Nephron (organoid): Measurements from ENCODE around the gene ZNF485.
A peak's percentile ranks its signal among the peaks of the same experiment; 100 is the strongest.

ENCODE experiments used
- H3K27ac Mint-ChIP-seq, 3 experiments: 2 replicates each; pipeline ENCODE4 v1.8.0; 2020; ENCODE audit warnings: mixed read lengths in 3 of 3, mild to moderate bottlenecking in 2 of 3, moderate library complexity in 1 of 3
- H3K27me3 Mint-ChIP-seq: 2 replicates; pipeline ENCODE4 v1.8.0; 2021; ENCODE audit warnings: low read depth, mild to moderate bottlenecking, moderate library complexity, mixed read lengths
- H3K36me3 Mint-ChIP-seq: 2 replicates; pipeline ENCODE4 v1.8.0; 2020; ENCODE audit warnings: low read depth, mixed read lengths
- H3K4me1 Mint-ChIP-seq: 2 replicates; pipeline ENCODE4 v1.8.0; 2020; ENCODE audit warnings: mixed read lengths
- H3K4me3 Mint-ChIP-seq, 3 experiments: 2 replicates each; pipeline ENCODE4 v1.8.0; 2020; ENCODE audit warnings: mild to moderate bottlenecking in 3 of 3, mixed read lengths in 3 of 3, moderate library complexity in 2 of 3
- H3K9me3 Mint-ChIP-seq: 2 replicates; pipeline ENCODE4 v1.8.0; 2020; ENCODE audit warnings: mixed read lengths
- TF ChIP-seq, protein P1 (sequence below), 3 experiments: fragments of 200-600 bp; sonication (generic); IDR thresholded peaks; one replicate each; pipeline ENCODE4 v1.5.0; 2021; ENCODE audit warnings: antibody characterized with exemption in 3 of 3; ENCODE audit not compliant: unreplicated experiment in 3 of 3

Gene ZNF485

DNA sequence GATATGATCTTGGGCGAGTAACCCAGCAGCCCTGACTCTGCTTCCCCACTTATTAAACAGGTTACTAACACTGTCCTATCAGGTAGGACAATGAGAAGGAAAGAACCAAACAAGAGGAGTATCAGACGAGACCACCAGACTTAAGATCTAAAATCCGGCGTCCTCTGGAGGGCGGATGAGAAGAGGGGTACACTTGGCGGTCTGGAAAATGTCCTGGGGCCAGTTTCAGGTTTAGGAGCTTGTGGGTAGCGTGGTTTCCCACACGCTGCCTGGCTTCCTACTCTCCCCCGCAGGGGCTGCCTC, 41.8 kb downstream of the ZNF485 start:
- Mint-ChIP-seq H3K4me1 (peaks cover 13% of the 10 kb centered on the region), H3K27me3 (peaks cover 7% of the 10 kb centered on the region), H3K36me3 (peaks cover 49% of the 10 kb centered on the region), H3K27ac (peak overlapping the region; percentile 91 to 99 (median 92)), H3K9me3 (peaks cover 51% of the 10 kb centered on the region), H3K4me3 (peak overlapping the region; percentile 95 to 98 (median 97))
- TF ChIP-seq, protein P1, sequence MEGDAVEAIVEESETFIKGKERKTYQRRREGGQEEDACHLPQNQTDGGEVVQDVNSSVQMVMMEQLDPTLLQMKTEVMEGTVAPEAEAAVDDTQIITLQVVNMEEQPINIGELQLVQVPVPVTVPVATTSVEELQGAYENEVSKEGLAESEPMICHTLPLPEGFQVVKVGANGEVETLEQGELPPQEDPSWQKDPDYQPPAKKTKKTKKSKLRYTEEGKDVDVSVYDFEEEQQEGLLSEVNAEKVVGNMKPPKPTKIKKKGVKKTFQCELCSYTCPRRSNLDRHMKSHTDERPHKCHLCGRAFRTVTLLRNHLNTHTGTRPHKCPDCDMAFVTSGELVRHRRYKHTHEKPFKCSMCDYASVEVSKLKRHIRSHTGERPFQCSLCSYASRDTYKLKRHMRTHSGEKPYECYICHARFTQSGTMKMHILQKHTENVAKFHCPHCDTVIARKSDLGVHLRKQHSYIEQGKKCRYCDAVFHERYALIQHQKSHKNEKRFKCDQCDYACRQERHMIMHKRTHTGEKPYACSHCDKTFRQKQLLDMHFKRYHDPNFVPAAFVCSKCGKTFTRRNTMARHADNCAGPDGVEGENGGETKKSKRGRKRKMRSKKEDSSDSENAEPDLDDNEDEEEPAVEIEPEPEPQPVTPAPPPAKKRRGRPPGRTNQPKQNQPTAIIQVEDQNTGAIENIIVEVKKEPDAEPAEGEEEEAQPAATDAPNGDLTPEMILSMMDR (IDR thresholded peaks at IDR 0.05; ENCODE audit: unreplicated experiment in 3 of 3), result no peak

DNA sequence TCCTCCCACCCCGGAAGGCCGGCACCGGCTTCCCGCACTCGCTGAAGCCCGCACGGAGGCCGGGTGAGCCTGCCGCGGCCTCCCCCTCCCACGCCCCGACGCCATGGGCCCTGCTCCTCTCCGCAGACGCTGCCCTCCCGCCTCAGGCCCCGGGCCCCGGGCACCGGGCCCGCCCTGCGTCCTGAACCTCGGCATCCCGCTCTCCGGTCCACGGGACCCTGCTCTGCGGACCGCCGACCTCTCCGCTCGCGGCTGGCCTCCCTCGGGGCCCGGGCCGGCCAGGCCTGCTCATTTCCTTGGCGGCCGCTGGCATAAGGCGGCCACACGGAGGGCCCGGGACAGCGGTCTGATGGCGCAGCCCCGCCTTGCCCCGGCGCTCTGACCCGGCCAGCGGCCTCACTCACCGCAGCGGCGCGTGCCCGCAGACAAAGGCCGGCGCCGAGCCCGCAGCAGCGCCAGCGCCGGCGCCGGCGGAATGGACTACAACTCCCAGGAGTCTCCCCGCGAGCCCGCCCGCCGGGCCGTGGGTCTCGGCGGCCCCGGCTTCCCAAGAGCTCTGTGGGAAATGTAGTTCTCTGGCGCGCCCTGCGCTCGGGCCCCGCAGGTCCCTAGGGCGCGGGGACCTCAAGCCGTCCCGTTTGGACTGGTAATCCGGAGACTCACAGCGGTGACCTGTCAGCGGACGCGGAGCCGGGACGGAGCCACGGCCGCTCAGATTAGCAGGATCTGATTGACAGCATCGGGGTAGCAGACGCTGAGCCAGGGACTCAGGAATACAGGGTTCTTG, 42.4 kb downstream of the ZNF485 start, which contains the start of gene ZNF32:
Gene ZNF32 (minus strand): TSS at position 484 of the 787 bp plus-strand sequence. CDS start 2,748 bp downstream, outside the sequence.
- peaks cover 43% of the 10 kb centered on the region for H3K36me3 Mint-ChIP-seq
- H3K4me1 Mint-ChIP-seq, result peaks cover 16% of the 10 kb centered on the region
- peak within 1 kb of the TSS; percentile 94 to 99 (median 95) for H3K27ac Mint-ChIP-seq
- H3K4me3 Mint-ChIP-seq, result peak within 1 kb of the TSS; percentile 97 to 98 (median 97)
- TF ChIP-seq, protein P1 (IDR thresholded peaks at IDR 0.05; ENCODE audit: unreplicated experiment in 3 of 3), result no peak
- H3K27me3 Mint-ChIP-seq, result peaks cover 7% of the 10 kb centered on the region
- peaks cover 45% of the 10 kb centered on the region for H3K9me3 Mint-ChIP-seq

DNA sequence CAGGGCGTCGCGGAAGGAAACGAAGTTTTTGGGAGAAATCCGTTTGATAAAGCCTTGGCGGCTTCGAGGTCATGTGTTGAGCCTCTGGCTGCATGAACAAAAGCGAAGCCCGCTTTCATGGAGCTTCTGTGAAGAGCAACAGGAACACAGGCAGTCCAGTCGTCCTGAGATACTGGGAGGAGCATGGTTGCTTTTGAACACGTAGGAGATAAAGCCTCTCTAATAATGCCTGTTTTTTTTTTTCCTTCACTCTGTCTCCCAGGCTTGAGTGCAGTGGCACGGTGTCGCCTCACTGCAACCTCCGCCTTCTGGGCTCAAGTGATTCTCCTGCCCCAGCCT, 42.9 kb downstream of the ZNF485 start:
- Mint-ChIP-seq H3K4me1 (peaks cover 20% of the 10 kb centered on the region), H3K36me3 (peaks cover 38% of the 10 kb centered on the region), H3K4me3 (peak overlapping the region; percentile 93 to 98 (median 97)), H3K27me3 (peaks cover 7% of the 10 kb centered on the region), H3K27ac (peak overlapping the region; percentile 94 to 97 (median 95)), H3K9me3 (peaks cover 42% of the 10 kb centered on the region)
- TF ChIP-seq, protein P1 (IDR thresholded peaks at IDR 0.05; ENCODE audit: unreplicated experiment in 3 of 3), result no peak

DNA sequence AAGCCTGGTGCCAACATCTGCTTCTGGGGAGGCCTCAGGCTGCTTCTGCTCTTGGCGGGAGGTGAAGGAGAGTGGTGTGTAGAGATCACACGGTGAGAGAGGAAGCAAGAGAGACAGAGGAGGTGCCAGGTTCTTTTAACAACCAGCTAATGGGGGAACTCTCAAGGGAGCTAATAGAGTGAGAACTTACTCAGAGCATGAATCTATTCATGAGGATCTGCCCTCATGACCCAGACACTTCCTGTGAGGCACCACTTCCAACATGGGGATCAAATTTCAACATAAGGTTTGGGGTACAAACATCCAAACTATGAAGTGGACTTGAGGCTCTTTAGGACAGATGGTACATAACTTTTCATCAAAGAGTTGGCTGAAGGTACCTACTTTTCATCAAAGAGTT, 47.5 kb downstream of the ZNF485 start:
- TF ChIP-seq, protein P1 (IDR thresholded peaks at IDR 0.05; ENCODE audit: unreplicated experiment in 3 of 3), result no peak
- Mint-ChIP-seq H3K4me1 (peaks cover 28% of the 10 kb centered on the region), H3K4me3 (no peak overlapping the region), H3K27ac (peak overlapping the region; percentile 62 to 85 (median 71)), H3K9me3 (peaks cover 7% of the 10 kb centered on the region), H3K27me3 (peaks cover 3% of the 10 kb centered on the region), H3K36me3 (no peaks in the 10 kb centered on the region)

DNA sequence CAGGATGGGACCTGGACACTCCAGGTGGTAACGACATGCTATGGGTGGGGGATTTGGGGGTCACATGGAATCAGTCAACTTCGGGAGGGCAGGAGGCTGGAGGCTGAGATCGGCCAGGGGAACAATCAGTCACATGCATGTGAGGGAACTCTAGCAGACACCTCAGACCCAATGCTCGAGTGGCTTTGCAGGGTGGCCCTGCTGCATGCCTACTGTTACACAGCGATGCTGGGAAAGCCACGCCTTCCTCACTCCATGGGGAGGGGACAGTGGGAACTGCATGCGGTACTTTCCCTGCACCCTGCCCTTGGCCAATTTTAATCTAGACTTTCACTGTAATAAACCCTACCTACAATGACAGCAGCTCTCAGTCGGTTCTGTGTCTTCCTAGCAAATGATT, 49.1 kb downstream of the ZNF485 start:
- H3K9me3 Mint-ChIP-seq, result no peaks in the 10 kb centered on the region
- no peak overlapping the region for H3K4me3 Mint-ChIP-seq
- peak overlapping the region in 2 of 3 experiments; percentile 20 to 45 for H3K27ac Mint-ChIP-seq
- H3K4me1 Mint-ChIP-seq, result peaks cover 19% of the 10 kb centered on the region
- H3K36me3 Mint-ChIP-seq, result no peaks in the 10 kb centered on the region
- TF ChIP-seq, protein P1 (IDR thresholded peaks at IDR 0.05; ENCODE audit: unreplicated experiment in 3 of 3), result no peak
- H3K27me3 Mint-ChIP-seq, result no peaks in the 10 kb centered on the region

DNA sequence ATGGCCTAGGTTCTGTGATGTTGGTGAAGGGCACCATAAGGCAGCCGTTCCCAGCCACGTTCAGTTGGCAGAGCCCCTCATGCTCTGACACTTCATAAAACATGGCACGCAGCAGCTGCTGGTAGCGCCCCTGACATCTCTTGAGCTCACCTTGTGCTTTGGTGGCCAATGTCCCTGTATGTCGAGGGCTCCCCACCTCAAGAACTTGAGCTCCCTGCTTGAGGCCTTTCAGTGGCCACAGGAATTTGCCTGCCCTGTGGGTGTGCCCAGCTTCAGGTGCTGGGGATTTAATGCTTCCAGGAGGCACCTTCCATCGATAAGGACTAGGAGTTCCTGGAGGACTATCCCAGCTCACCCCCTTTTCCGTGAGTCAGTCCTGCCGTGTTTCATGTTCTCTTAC, 52.0 kb downstream of the ZNF485 start:
- no peak overlapping the region for H3K4me3 Mint-ChIP-seq
- H3K27me3 Mint-ChIP-seq, result no peaks in the 10 kb centered on the region
- TF ChIP-seq, protein P1 (IDR thresholded peaks at IDR 0.05; ENCODE audit: unreplicated experiment in 3 of 3), result no peak
- H3K36me3 Mint-ChIP-seq, result no peaks in the 10 kb centered on the region
- H3K4me1 Mint-ChIP-seq, result peaks cover 19% of the 10 kb centered on the region
- no peak overlapping the region for H3K27ac Mint-ChIP-seq
- no peaks in the 10 kb centered on the region for H3K9me3 Mint-ChIP-seq
